Activated naive CD8-positive, alpha-beta T cell treated with anti-CD3 and anti-CD28 coated beads, Interleukin-2, amount 50 U/mL, for 24 hours (primary cell): ENCODE data around the gene OR13A1.
A peak's percentile ranks its signal among the peaks of the same experiment; 100 is the strongest.
"Not testable (repeated sequence)": the region's sequence is repeated elsewhere in the genome, so short reads cannot be mapped to it uniquely, and the experiment has no call there.

Source experiments
- ATAC-seq: fragments of 150-1000 bp; cut with Tn5 transposase; one replicate; pipeline ENCODE4 v1.10.0; 2021
- DNase-seq: peaks from one replicate; pipeline ENCODE4 v3.0.0; 2021
- H3K27ac Mint-ChIP-seq: one replicate; pipeline ENCODE4 v1.8.0; 2021; ENCODE audit warnings: mild to moderate bottlenecking, mixed read lengths
- H3K27me3 Mint-ChIP-seq: one replicate; pipeline ENCODE4 v1.8.0; 2021; ENCODE audit warnings: mixed read lengths
- H3K36me3 Mint-ChIP-seq: one replicate; pipeline ENCODE4 v1.8.0; 2021; ENCODE audit warnings: low read depth, mixed read lengths
- H3K4me1 Mint-ChIP-seq: one replicate; pipeline ENCODE4 v1.8.0; 2021; ENCODE audit warnings: mixed read lengths
- H3K4me3 Mint-ChIP-seq: one replicate; pipeline ENCODE4 v1.8.0; 2021; ENCODE audit warnings: mild to moderate bottlenecking, moderate library complexity, mixed read lengths
- H3K9me3 Mint-ChIP-seq: one replicate; pipeline ENCODE4 v1.8.0; 2021; ENCODE audit warnings: mixed read lengths

OR13A1 gene

DNA sequence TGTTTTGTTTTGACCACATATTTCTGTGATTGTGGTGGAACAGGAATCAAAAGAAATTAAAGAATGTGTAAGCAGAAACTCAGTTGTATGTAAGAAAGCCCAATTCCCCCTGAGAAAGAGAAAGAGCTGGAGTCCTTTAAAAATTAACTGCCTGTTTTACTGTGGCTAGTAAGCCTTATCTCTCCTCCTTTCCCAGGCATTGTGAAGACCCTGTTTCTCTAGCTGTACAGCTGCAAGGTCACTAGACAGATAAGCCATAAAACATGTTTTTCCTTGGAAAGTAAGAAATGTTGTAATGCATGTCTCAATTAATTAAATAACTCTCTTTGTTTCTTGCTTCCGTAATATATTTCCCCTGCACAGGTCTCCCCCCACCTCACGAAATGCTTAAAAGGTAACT, 53.5 kb downstream of the OR13A1 start:
- Mint-ChIP-seq H3K4me3 (no peak overlapping the region), H3K27me3 (peaks cover 7% of the 10 kb centered on the region)

DNA sequence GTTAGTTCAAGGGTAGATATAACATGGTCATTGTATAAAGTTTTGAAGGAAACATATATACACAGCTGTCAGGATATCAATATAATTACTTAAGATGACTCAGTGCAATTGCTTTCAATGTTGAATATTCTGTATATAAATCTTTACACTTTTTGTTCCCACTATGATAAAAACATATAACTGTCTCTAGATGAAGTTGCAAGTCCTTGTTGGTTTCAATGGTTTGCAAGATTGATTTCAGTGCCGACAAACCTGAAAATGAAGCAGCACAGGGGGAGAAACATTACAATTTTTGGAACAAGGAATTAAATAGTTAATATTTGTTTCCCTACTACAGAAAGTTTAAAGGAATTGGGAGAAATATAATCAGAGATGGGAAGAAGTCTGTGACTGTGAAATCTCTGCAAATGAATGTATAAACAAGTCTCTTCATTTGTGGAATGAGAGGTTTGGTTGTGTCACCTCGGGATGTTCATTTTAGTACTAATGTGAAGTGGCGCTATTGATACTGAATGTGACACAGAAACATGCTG, 54.1 kb downstream of the OR13A1 start:
- ATAC-seq (no peak), DNase-seq (no peak)
- H3K36me3 Mint-ChIP-seq: no peaks in the 10 kb centered on the region
- no peak overlapping the region for H3K27ac Mint-ChIP-seq
- no peak overlapping the region for H3K4me3 Mint-ChIP-seq
- H3K9me3 Mint-ChIP-seq: no peaks in the 10 kb centered on the region
- no peaks in the 10 kb centered on the region for H3K4me1 Mint-ChIP-seq
- peaks cover 7% of the 10 kb centered on the region for H3K27me3 Mint-ChIP-seq

More for the DNA sequence above, 53.5 kb downstream of the OR13A1 start:
- Mint-ChIP-seq H3K27ac (no peak overlapping the region), H3K36me3 (no peaks in the 10 kb centered on the region), H3K4me1 (no peaks in the 10 kb centered on the region), H3K9me3 (no peaks in the 10 kb centered on the region)
- DNase-seq (no peak), ATAC-seq (no peak)

DNA sequence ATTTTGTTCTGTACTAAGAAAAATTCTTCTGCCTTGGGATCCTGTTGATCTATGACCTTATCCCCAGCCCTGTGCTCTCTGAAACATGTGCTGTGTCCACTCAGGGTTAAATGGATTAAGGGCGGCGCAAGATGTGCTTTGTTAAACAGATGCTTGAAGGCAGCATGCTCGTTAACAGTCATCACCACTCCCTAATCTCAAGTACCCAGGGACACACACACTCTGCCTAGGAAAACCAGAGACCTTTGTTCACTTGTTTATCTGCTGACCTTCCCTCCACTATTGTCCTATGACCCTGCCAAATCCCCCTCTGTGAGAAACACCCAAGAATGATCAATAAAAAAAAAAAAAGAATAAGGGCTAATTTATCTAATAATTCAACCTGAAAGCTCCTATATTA, 54.8 kb downstream of the OR13A1 start:
- not testable (repeated sequence) for ATAC-seq, H3K27me3 Mint-ChIP-seq, H3K4me3 Mint-ChIP-seq, H3K4me1 Mint-ChIP-seq, H3K36me3 Mint-ChIP-seq, H3K9me3 Mint-ChIP-seq, H3K27ac Mint-ChIP-seq, DNase-seq

DNA sequence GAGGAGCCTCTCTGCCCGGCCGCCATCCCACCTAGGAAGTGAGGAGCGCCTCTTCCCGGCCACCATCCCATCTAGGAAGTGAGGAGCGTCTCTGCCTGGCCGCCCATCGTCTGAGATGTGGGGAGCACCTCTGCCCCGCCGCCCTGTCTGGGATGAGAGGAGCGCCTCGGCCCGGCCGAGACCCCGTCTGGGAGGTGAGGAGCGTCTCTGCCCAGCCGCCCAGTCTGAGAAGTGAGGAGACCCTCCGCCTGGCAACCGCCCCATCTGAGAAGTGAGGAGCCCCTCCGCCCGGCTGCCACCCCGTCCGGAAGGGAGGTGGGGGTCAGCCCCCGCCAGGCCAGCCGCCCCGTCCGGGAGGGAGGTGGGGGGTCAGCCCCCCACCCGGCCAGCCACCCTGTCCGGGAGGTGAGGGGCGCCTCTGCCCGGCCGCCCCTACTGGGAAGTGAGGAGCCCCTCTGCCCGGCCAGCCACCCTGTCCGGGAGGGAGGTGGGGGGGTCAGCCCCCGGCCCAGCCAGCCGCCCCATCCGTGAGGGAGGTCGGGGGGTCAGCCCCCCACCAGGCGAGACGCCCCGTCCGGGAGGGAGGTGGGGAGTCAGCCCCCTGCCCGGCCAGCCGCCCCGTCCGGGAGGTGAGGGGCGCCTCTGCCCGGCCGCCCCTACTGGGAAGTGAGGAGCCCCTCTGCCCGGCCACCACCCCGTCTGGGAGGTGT, 55.5 kb downstream of the OR13A1 start:
- H3K27ac Mint-ChIP-seq, H3K9me3 Mint-ChIP-seq, H3K4me3 Mint-ChIP-seq, H3K27me3 Mint-ChIP-seq, H3K4me1 Mint-ChIP-seq, DNase-seq, ATAC-seq, H3K36me3 Mint-ChIP-seq: not testable (repeated sequence)

DNA sequence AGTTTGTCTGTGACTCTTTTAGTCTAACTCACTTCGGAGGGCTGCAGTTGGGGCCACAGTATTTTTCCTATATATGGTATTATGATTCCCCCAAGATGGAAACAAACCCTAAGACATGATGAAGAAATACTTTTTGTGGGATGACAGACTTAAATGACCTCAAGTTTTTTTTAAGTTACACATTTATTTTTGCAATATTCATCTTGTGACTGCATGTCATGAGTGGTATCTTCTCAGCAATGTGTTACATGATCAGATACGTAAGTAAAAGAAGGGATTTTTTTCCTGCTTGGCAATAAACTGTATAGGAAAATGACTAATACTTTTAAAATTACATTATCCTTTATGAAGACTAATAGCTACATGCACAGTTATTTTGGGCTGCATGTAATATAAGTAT, 57.8 kb downstream of the OR13A1 start:
- H3K36me3 Mint-ChIP-seq: no peaks in the 10 kb centered on the region
- no peak overlapping the region for H3K27ac Mint-ChIP-seq
- H3K9me3 Mint-ChIP-seq: no peaks in the 10 kb centered on the region
- peaks cover 5% of the 10 kb centered on the region for H3K27me3 Mint-ChIP-seq
- DNase-seq: no peak
- H3K4me3 Mint-ChIP-seq: no peak overlapping the region
- no peak for ATAC-seq
- peaks cover 6% of the 10 kb centered on the region for H3K4me1 Mint-ChIP-seq

DNA sequence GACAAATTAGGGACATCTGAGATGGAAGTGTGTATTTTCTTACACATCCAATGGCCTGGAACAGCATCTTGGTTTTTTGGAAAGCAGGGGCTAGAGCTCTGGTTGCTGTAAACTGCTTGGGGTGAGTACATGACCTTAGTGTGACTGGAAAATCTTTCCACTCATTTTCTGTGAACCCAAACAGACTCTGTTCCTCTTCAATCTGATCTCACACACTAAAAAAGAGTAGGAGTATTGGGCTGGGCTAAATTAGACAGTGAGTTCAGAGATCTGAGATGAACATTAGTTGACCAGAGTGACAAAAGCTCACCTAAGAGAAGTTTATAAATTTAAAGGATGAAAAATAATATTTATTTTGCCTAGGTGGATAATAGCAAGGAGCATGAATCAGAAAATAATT, 59.2 kb downstream of the OR13A1 start:
- no peaks in the 10 kb centered on the region for H3K27me3 Mint-ChIP-seq
- no peaks in the 10 kb centered on the region for H3K9me3 Mint-ChIP-seq
- no peak overlapping the region for H3K4me3 Mint-ChIP-seq
- H3K27ac Mint-ChIP-seq: no peak overlapping the region
- no peak for DNase-seq
- H3K36me3 Mint-ChIP-seq: no peaks in the 10 kb centered on the region
- ATAC-seq: no peak
- peaks cover 6% of the 10 kb centered on the region for H3K4me1 Mint-ChIP-seq

DNA sequence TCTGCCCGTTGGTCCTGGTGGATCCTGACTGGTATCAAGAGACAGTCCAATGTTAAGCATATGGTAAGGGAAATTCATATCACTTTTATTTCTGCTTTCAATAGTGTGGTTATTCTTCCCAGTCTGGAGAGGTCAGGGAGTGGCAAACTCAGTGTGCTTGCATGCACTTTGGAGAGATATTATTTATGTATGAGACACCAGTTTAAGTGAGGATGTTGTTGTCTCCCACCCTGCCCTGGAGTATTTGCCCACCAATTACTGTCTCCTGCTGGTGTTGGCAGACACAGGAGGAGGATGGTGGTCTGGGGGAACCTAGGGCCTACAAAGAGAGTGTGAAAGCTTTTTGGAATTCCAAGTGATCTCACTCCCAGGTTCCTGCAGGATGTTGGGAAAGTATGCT, 59.7 kb downstream of the OR13A1 start:
- ATAC-seq (no peak), DNase-seq (no peak)
- no peak overlapping the region for H3K27ac Mint-ChIP-seq
- H3K4me3 Mint-ChIP-seq: no peak overlapping the region
- H3K27me3 Mint-ChIP-seq: no peaks in the 10 kb centered on the region
- no peaks in the 10 kb centered on the region for H3K9me3 Mint-ChIP-seq
- H3K36me3 Mint-ChIP-seq: no peaks in the 10 kb centered on the region
- peaks cover 7% of the 10 kb centered on the region for H3K4me1 Mint-ChIP-seq

DNA sequence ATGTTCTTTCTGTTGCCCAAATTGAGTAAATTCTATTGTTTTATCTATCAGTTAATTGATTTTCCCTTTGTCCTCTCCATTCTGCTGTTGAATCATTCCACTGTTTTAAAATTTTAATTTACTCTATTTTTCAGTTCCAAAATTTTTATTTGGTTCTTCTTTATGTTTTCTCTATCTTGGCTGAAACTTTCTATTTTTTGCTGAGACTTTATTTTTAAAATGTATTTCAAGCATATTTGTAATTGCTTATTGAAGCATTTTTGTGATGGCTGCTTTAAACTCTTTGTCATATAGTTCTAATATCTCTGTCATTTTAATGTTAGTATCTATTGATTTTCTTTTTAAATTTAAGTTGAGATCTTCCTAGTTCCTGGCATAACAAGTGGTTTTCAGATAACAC, 60.5 kb downstream of the OR13A1 start:
- DNase-seq (no peak), ATAC-seq (no peak)
- Mint-ChIP-seq H3K9me3 (no peaks in the 10 kb centered on the region), H3K36me3 (no peaks in the 10 kb centered on the region), H3K4me1 (peaks cover 12% of the 10 kb centered on the region), H3K27ac (no peak overlapping the region), H3K4me3 (no peak overlapping the region), H3K27me3 (no peaks in the 10 kb centered on the region)

DNA sequence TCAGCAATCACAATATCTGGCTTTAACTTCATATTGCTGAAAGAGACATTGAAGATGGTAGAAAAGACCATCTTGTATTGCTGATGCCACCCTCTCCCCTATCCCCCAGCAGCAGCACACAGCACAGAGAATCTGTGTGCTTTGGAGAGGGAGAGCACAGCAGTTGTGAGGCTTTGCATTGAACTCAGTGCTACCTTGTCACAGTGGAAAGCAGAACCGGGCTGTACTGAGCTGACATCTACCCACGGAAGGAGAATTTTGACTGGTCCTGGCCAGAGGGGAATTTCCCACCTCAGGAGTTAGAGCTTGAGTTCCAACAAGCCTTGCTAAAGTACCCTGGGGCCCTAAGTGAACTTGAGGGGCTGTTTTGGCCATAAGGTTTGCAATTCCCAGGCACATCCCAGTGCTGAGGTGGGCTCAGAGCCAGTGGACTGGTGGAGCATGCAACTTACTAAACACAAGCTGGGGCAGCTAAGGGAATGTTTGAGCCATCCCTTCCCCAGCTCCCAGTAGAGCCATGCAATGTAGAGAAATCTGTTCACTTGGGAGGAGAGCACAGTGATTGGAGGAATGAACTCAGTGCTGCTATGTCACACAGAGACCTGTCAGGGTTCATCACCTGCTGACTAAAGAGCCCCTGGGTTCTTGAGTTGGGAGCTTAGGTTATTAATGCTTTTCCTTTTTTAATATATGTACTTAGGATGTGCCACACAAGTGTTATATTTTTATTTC, 62.1 kb downstream of the OR13A1 start:
- Mint-ChIP-seq H3K27me3 (no peaks in the 10 kb centered on the region), H3K4me3 (no peak overlapping the region), H3K27ac (no peak overlapping the region), H3K9me3 (no peaks in the 10 kb centered on the region), H3K36me3 (no peaks in the 10 kb centered on the region), H3K4me1 (peaks cover 12% of the 10 kb centered on the region)
- ATAC-seq (peak; percentile 77), DNase-seq (no peak)
